Endothelial cell of umbilical vein (primary cell): ENCODE results near the gene HIP1. TPM values are rescaled to one million over a fixed set of nuclear protein-coding genes. Genes with fewer than 3 reads are reported as not detected.

Source experiments
- BruUV-seq: library from RNA; stranded (reverse); fragments of 400-500 nt; replicated peaks from 2 replicates; lab custom pipeline; 2021; lab: Mats Ljungman, UMichigan
- CTCF ChIA-PET: fragments of 300-600, 350-600 bp; sonication (Branson Sonifier 250); formaldehyde crosslinking; loops from one replicate; lab custom pipeline; 2021; ENCODE audit warnings: antibody characterized with exemption, inconsistent platforms; lab: Charles Lee
- POLR2A ChIA-PET: fragments of 300-600, 350-600 bp; sonication (Branson Sonifier 250); formaldehyde crosslinking; loops from one replicate; lab custom pipeline; 2021; ENCODE audit warnings: antibody characterized with exemption, inconsistent platforms; lab: Charles Lee
- DNase-seq: peaks from one replicate; pipeline ENCODE4 v3.0.0-alpha.2; 2011; ENCODE audit warnings: low read depth, low spot score
- FAIRE-seq: peaks from 2 replicates; lab custom pipeline; 2011; peaks lifted over from hg19 to GRCh38; lab: Jason Lieb, UNC
- H2AFZ ChIP-seq: 2 replicates; pipeline ENCODE4 v1.6.0; 2012; ENCODE audit warnings: low read depth, low read length, control low read depth, inconsistent platforms
- H3K27ac ChIP-seq: 2 replicates; pipeline ENCODE4 v1.5.1; 2011; ENCODE audit warnings: low read depth, mild to moderate bottlenecking, control low read depth, low read length, moderate library complexity; ENCODE audit not compliant: insufficient read depth
- H3K27me3 ChIP-seq, 2 experiments: 2 replicates each; pipeline versions ENCODE4 v1.6.0 to v1.6.1; 2011; ENCODE audit warnings: low read length in 2 of 2, mixed read lengths in 1 of 2; ENCODE audit not compliant: control insufficient read depth in 2 of 2, insufficient read depth in 2 of 2
- H3K36me3 ChIP-seq, 2 experiments: 2 replicates in 1 of 2; 3 replicates in 1 of 2; pipeline ENCODE4 v1.5.1; 2011; ENCODE audit warnings: low read length in 2 of 2, mild to moderate bottlenecking in 1 of 2, moderate library complexity in 1 of 2; ENCODE audit not compliant: control insufficient read depth in 2 of 2, insufficient read depth in 2 of 2; ENCODE audit errors: extremely low read depth in 1 of 2
- H3K4me1 ChIP-seq: 3 replicates; pipeline ENCODE4 v1.5.1; 2011; ENCODE audit warnings: mild to moderate bottlenecking, low read length; ENCODE audit not compliant: control insufficient read depth, insufficient read depth; ENCODE audit errors: extremely low read depth
- H3K4me2 ChIP-seq: 2 replicates; pipeline ENCODE4 v1.6.1; 2011; ENCODE audit warnings: low read length, control low read depth, mixed read lengths; ENCODE audit not compliant: insufficient read depth
- H3K4me3 ChIP-seq, 3 experiments: fragments of 200-600 bp in 1 of 3; sonication (generic), shearing (Covaris generic) in 1 of 3; replicated peaks in 1 of 3; 2 replicates each; pipeline ENCODE4 v1.5.1; 2011 to 2016; ENCODE audit warnings: control low read depth in 3 of 3, low read length in 3 of 3, mild to moderate bottlenecking in 2 of 3, inconsistent platforms in 1 of 3, low read depth in 1 of 3, moderate library complexity in 1 of 3; ENCODE audit not compliant: insufficient read depth in 1 of 3
- H3K79me2 ChIP-seq: 2 replicates; pipeline ENCODE4 v1.6.0; 2012; ENCODE audit warnings: low read length, inconsistent platforms; ENCODE audit not compliant: control insufficient read depth, insufficient read depth
- H3K9ac ChIP-seq: replicated peaks from 2 replicates; pipeline ENCODE3; 2011; ENCODE audit warnings: low read length, control low read depth; ENCODE audit not compliant: insufficient read depth; ENCODE audit errors: extremely low read depth
- H3K9me1 ChIP-seq: replicated peaks from 3 replicates; pipeline ENCODE4 v1.6.0; 2011; ENCODE audit warnings: mild to moderate bottlenecking, low read length; ENCODE audit not compliant: control insufficient read depth, insufficient read depth; ENCODE audit errors: extremely low read depth
- H3K9me3 ChIP-seq: replicated peaks from 2 replicates; pipeline ENCODE4 v1.5.1; 2012; ENCODE audit warnings: low read length, inconsistent platforms; ENCODE audit not compliant: control insufficient read depth, insufficient read depth
- H4K20me1 ChIP-seq: replicated peaks from 2 replicates; pipeline ENCODE3; 2011; ENCODE audit warnings: mild to moderate bottlenecking, low read length; ENCODE audit not compliant: control insufficient read depth, insufficient read depth; ENCODE audit errors: extremely low read depth
- EZH2 ChIP-seq: IDR thresholded peaks from 2 replicates; pipeline ENCODE4 v1.6.1; 2012; ENCODE audit warnings: borderline replicate concordance, low read depth, mild to moderate bottlenecking, moderate library complexity, low read length, inconsistent platforms; ENCODE audit not compliant: severe bottlenecking
- FOS ChIP-seq: IDR thresholded peaks from 2 replicates; pipeline ENCODE4 v1.6.1; 2011; ENCODE audit warnings: mild to moderate bottlenecking, low read length, moderate library complexity, borderline replicate concordance; ENCODE audit not compliant: insufficient read depth
- GATA2 ChIP-seq: IDR thresholded peaks from 2 replicates; pipeline ENCODE4 v1.7.0; 2011; ENCODE audit warnings: low read depth, mild to moderate bottlenecking, moderate library complexity, mixed read lengths, low read length; ENCODE audit not compliant: insufficient read length, insufficient read depth
- JUN ChIP-seq: IDR thresholded peaks from 2 replicates; pipeline ENCODE4 v1.6.1; 2011; ENCODE audit warnings: borderline replicate concordance, low read depth; ENCODE audit not compliant: insufficient read length, insufficient read depth
- MYC ChIP-seq: IDR thresholded peaks from one replicate; pipeline ENCODE4 v1.6.1; 2011; ENCODE audit warnings: mild to moderate bottlenecking, low read depth, low read length
- POLR2A ChIP-seq: IDR thresholded peaks from 2 replicates; pipeline ENCODE4 v1.6.1; 2012; ENCODE audit warnings: low read depth, mild to moderate bottlenecking, control low read depth, low read length
- POLR2AphosphoS5 ChIP-seq: IDR thresholded peaks from 2 replicates; pipeline ENCODE4 v1.6.1; 2012; ENCODE audit warnings: low read depth, mild to moderate bottlenecking, control low read depth, low read length, moderate library complexity; ENCODE audit not compliant: insufficient read depth
- dilution Hi-C: fragments of 300-500 bp; cut with MboI; formaldehyde crosslinking; loops from one replicate; pipeline ENCODE4 v1.15.0; 2019; ENCODE audit warnings: low sequenced_read_pairs; ENCODE audit not compliant: extremely low pct_ligation_motif_present
- intact Hi-C: fragments of 100-400 bp; cut with micrococcal nuclease; formaldehyde crosslinking; loops from one replicate; pipeline ENCODE4 v1.10.0; 2022
- polyA plus RNA-seq, 4 experiments: library from polyadenylated mRNA; depleted of rRNA in 3 of 4; stranded (reverse) in 3 of 4; unstranded in 1 of 4; fragments of >200 nt; gene quantifications; 2 replicates each; pipeline versions ENCODE4 v1.2.1 to v1.2.3, GENCODE V29; 2011 to 2012; ENCODE audit warnings: missing spikeins in 1 of 4
- total RNA-seq: library from RNA; stranded (reverse); gene quantifications from 2 replicates; pipeline ENCODE4 v1.2.3, GENCODE V29; 2021
- TF ChIP-seq, protein P1 (sequence below), 2 donors: IDR thresholded peaks; 1 replicate in 1 of 2; 2 replicates in 1 of 2; pipeline ENCODE4 v1.5.1; 2011; ENCODE audit warnings: low read length in 2 of 2, mild to moderate bottlenecking in 2 of 2, moderate library complexity in 2 of 2, control low read depth in 1 of 2, inconsistent platforms in 1 of 2, low read depth in 1 of 2; ENCODE audit not compliant: insufficient read depth in 1 of 2; ENCODE audit errors: extremely low read depth in 1 of 2
- TF ChIP-seq, protein P2 (sequence below): IDR thresholded peaks from 2 replicates; pipeline ENCODE4 v1.6.1; 2011; ENCODE audit not compliant: insufficient read depth, insufficient read length

Gene HIP1
- total and polyA plus RNA-seq, 2 donors (not counting 3 experiments of a cell fraction or from before 2014, with no cell fraction given) = 23.7 to 47.6 TPM

DNA sequence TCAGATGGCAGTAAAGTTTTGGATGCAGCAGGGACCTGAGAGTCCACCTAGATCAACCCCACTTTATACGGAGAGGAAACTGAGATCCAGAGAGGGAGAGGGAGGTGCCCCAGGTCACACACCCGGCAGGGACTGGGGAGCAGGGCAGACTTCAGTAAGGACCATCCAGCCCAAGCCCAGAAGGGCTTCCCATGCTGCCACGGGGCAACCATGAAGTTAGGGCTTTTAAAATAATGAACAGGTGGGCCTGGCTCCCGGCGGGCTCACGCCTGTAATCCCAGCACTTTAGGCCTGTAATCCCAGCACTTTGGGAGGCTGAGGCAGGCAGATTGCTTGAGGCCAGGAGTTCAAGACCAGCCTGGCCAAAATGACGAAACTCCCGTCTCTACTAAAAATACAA lies 98.5 kb downstream of the HIP1 start:
- DNase-seq (no peak), FAIRE-seq (no peak)
- ChIA-PET CTCF (interaction anchor here (2.1 kb wide), 1 partner anchor 122 kb away, joined by 10 read pairs; no protein-coding TSS in a partner anchor), POLR2A (no interaction called here)
- no TSS peak for BruUV-seq
- Histone ChIP-seq H3K9me3 (no peaks in the 10 kb centered on the region), H3K27ac (no peak overlapping the region), H3K36me3 (no peaks in the 10 kb centered on the region), H3K4me1 (peaks cover 11% of the 10 kb centered on the region), H3K9ac (no peak overlapping the region), H3K27me3 (no peaks in the 10 kb centered on the region), H3K4me3 (no peak overlapping the region), H3K79me2 (no peaks in the 10 kb centered on the region), H4K20me1 (no peaks in the 10 kb centered on the region), H2AFZ (no peak overlapping the region), H3K9me1 (no peaks in the 10 kb centered on the region), H3K4me2 (no peak overlapping the region)
- dilution Hi-C loops = no loop called here
- intact Hi-C loops = loop anchor here (5.0 kb wide), 1 partner anchor 117 kb away; no protein-coding TSS in a partner anchor
- TF ChIP-seq, protein P1, sequence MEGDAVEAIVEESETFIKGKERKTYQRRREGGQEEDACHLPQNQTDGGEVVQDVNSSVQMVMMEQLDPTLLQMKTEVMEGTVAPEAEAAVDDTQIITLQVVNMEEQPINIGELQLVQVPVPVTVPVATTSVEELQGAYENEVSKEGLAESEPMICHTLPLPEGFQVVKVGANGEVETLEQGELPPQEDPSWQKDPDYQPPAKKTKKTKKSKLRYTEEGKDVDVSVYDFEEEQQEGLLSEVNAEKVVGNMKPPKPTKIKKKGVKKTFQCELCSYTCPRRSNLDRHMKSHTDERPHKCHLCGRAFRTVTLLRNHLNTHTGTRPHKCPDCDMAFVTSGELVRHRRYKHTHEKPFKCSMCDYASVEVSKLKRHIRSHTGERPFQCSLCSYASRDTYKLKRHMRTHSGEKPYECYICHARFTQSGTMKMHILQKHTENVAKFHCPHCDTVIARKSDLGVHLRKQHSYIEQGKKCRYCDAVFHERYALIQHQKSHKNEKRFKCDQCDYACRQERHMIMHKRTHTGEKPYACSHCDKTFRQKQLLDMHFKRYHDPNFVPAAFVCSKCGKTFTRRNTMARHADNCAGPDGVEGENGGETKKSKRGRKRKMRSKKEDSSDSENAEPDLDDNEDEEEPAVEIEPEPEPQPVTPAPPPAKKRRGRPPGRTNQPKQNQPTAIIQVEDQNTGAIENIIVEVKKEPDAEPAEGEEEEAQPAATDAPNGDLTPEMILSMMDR (IDR thresholded peaks at IDR 0.05; ENCODE audit: extremely low read depth in 1 of 2, insufficient read depth in 1 of 2, low read depth in 1 of 2, low read length in 2 of 2) = no peak
- TF ChIP-seq JUN = no peak
- TF ChIP-seq, protein P2, sequence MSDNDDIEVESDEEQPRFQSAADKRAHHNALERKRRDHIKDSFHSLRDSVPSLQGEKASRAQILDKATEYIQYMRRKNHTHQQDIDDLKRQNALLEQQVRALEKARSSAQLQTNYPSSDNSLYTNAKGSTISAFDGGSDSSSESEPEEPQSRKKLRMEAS = no peak
- no peak for TF ChIP-seq POLR2A
- no peak for TF ChIP-seq MYC
- TF ChIP-seq FOS = no peak
- TF ChIP-seq POLR2AphosphoS5 = no peak
- no peak for TF ChIP-seq EZH2
- no peak for TF ChIP-seq GATA2
